Hematopoietic multipotent progenitor cell treated with erythropoietin and hydrocortisone succinate and interleukin-3 and kit ligand, for 17 days (in vitro differentiated cells): ENCODE results near the gene BAAT.
"Not testable (repeated sequence)": the region's sequence is repeated elsewhere in the genome, so short reads cannot be mapped to it uniquely, and the experiment has no call there.

Experiments used
- DNase-seq: peaks from one replicate; pipeline ENCODE4 v3.0.0-alpha.2; 2015; ENCODE audit warnings: low spot score

BAAT gene

GRCh38 chr9:101384873-101385536, at the start of gene BAAT:
BAAT (minus strand) TSS chr9:101385006; CDS start chr9:101371404, 13,602 bp downstream.
- not testable (repeated sequence) for DNase-seq

GRCh38 chr9:101433229-101433628, 48.4 kb upstream of the BAAT start:
- DNase-seq = no peak

- DNase-seq = no peak
These were observed 47.9 kb upstream of the BAAT start for GRCh38 chr9:101432740-101433139.

GRCh38 chr9:101432171-101432570, 47.4 kb upstream of the BAAT start:
- DNase-seq = no peak

GRCh38 chr9:101429736-101430135, 44.9 kb upstream of the BAAT start:
- no peak for DNase-seq

GRCh38 chr9:101428909-101429308, 44.1 kb upstream of the BAAT start:
- DNase-seq = no peak

GRCh38 chr9:101427957-101428655, 43.3 kb upstream of the BAAT start:
- no peak for DNase-seq

GRCh38 chr9:101427358-101427757, 42.6 kb upstream of the BAAT start:
- no peak for DNase-seq

- no peak for DNase-seq
These were observed 36.9 kb upstream of the BAAT start for GRCh38 chr9:101421653-101422065.

- DNase-seq = no peak
These were observed 35.1 kb upstream of the BAAT start for GRCh38 chr9:101419863-101420262.

GRCh38 chr9:101418518-101419430, 34.0 kb upstream of the BAAT start:
- DNase-seq = no peak

GRCh38 chr9:101417977-101418376, 33.2 kb upstream of the BAAT start:
- DNase-seq = no peak

GRCh38 chr9:101417389-101417788, 32.6 kb upstream of the BAAT start:
- no peak for DNase-seq

- no peak for DNase-seq
These were observed 30.8 kb upstream of the BAAT start for GRCh38 chr9:101415578-101415977.

- DNase-seq = no peak
These were observed 30.0 kb upstream of the BAAT start for GRCh38 chr9:101414839-101415238.

GRCh38 chr9:101409079-101409477, 24.3 kb upstream of the BAAT start:
- DNase-seq = no peak

GRCh38 chr9:101408374-101409078, 23.7 kb upstream of the BAAT start:
- DNase-seq = no peak

- DNase-seq = no peak
These were observed 18.9 kb upstream of the BAAT start for GRCh38 chr9:101403516-101404285.

GRCh38 chr9:101400120-101400519, 15.3 kb upstream of the BAAT start:
- DNase-seq = no peak

GRCh38 chr9:101399643-101399970, 14.8 kb upstream of the BAAT start:
- no peak for DNase-seq

- peak; percentile 42 for DNase-seq
These were observed 14.3 kb upstream of the BAAT start for GRCh38 chr9:101398930-101399642.
